HepG2 (cell line): Measurements from ENCODE around the gene RIPOR3. TPM values are rescaled to one million over a fixed set of nuclear protein-coding genes. Genes with fewer than 3 reads are reported as not detected.

ENCODE experiments used
- CC2D1A ChIP-seq: sonication (generic); formaldehyde crosslinking; IDR thresholded peaks from 2 replicates; pipeline ENCODE4 v1.8.1; 2023; ENCODE audit warnings: mild to moderate bottlenecking, missing genetic modification reagents
- CREB1 ChIP-seq, 2 experiments: fragments of 450-650 bp in 1 of 2; IDR thresholded peaks; 2 replicates each; pipeline ENCODE4 v1.6.1; 2016 to 2017; ENCODE audit warnings: control low read depth in 1 of 2, mild to moderate bottlenecking in 1 of 2, missing compliant biosample characterization in 1 of 2, missing genetic modification characterization in 1 of 2
- FOXP4 ChIP-seq: sonication (generic); formaldehyde crosslinking; IDR thresholded peaks from 2 replicates; pipeline ENCODE4 v1.4.0; 2020; ENCODE audit warnings: missing genetic modification reagents
- GLMP ChIP-seq: sonication (generic); formaldehyde crosslinking; IDR thresholded peaks from 2 replicates; pipeline ENCODE4 v1.9.0; 2021; ENCODE audit warnings: missing genetic modification reagents, mild to moderate bottlenecking, borderline replicate concordance
- IRF2 ChIP-seq: IDR thresholded peaks from 2 replicates; pipeline ENCODE4 v1.6.1; 2018; ENCODE audit warnings: missing genetic modification reagents, missing compliant biosample characterization
- ISL2 ChIP-seq: sonication (generic); formaldehyde crosslinking; IDR thresholded peaks from 2 replicates; pipeline ENCODE4 v1.5.0; 2020; ENCODE audit warnings: missing genetic modification reagents
- KAT7 ChIP-seq: IDR thresholded peaks from 2 replicates; pipeline ENCODE4 v1.6.1; 2018; ENCODE audit warnings: borderline replicate concordance, missing compliant biosample characterization
- MLLT10 ChIP-seq: sonication (generic); formaldehyde crosslinking; IDR thresholded peaks from 2 replicates; pipeline ENCODE4 v1.4.0; 2020; ENCODE audit warnings: missing genetic modification reagents
- PAX8 ChIP-seq: sonication (generic); formaldehyde crosslinking; IDR thresholded peaks from 2 replicates; pipeline ENCODE4 v1.8.0; 2022; ENCODE audit warnings: mild to moderate bottlenecking, missing genetic modification reagents, borderline replicate concordance
- RXRA ChIP-seq: sonication (generic); formaldehyde crosslinking; IDR thresholded peaks from 2 replicates; pipeline ENCODE4 v1.5.1; 2020; ENCODE audit warnings: missing genetic modification reagents
- SYNCRIP ChIP-seq: fragments of 200-400 bp; formaldehyde crosslinking; IDR thresholded peaks from 2 replicates; pipeline ENCODE4 v1.6.1; 2018; ENCODE audit warnings: mild to moderate bottlenecking, low read depth, low read length; ENCODE audit not compliant: insufficient read depth
- TAF15 ChIP-seq: fragments of 200-400 bp; formaldehyde crosslinking; IDR thresholded peaks from one replicate; pipeline ENCODE4 v1.6.1; 2018; ENCODE audit warnings: mild to moderate bottlenecking, low read depth, low read length; ENCODE audit not compliant: poor library complexity, severe bottlenecking
- ZMAT3 ChIP-seq: sonication (generic); formaldehyde crosslinking; conservative IDR thresholded peaks from 2 replicates; pipeline ENCODE4 v1.7.0; 2021; ENCODE audit warnings: missing genetic modification reagents
- ZMAT5 ChIP-seq: sonication (generic); formaldehyde crosslinking; IDR thresholded peaks from 2 replicates; pipeline ENCODE4 v1.5.0; 2020; ENCODE audit warnings: mild to moderate bottlenecking, low read depth, missing genetic modification reagents, borderline replicate concordance
- ZNF180 ChIP-seq: sonication (generic); formaldehyde crosslinking; IDR thresholded peaks from 2 replicates; pipeline ENCODE4 v1.4.0; 2020; ENCODE audit warnings: low read depth, missing genetic modification reagents, borderline replicate concordance
- ZNF513 ChIP-seq: sonication (generic); formaldehyde crosslinking; conservative IDR thresholded peaks from 2 replicates; pipeline ENCODE4 v1.5.0; 2020; ENCODE audit warnings: missing genetic modification reagents
- ZNF629 ChIP-seq: sonication (generic); formaldehyde crosslinking; conservative IDR thresholded peaks from 2 replicates; pipeline ENCODE4 v1.5.0; 2020; ENCODE audit warnings: missing genetic modification reagents
- ZNF768 ChIP-seq: sonication (generic); formaldehyde crosslinking; IDR thresholded peaks from 2 replicates; pipeline ENCODE4 v1.4.0; 2020; ENCODE audit warnings: missing genetic modification reagents
- ZNF790 ChIP-seq: sonication (generic); formaldehyde crosslinking; IDR thresholded peaks from 2 replicates; pipeline ENCODE4 v1.8.0; 2022; ENCODE audit warnings: missing genetic modification reagents, mild to moderate bottlenecking, borderline replicate concordance
- polyA plus RNA-seq, 8 experiments: library from polyadenylated mRNA; depleted of rRNA in 3 of 8; stranded (reverse) in 7 of 8; unstranded in 1 of 8; fragments of >200 nt; fragmentation: Illumina TruSeq in 4 of 8; extraction: Trizol in 4 of 8; gene quantifications; 2 replicates each; pipeline versions ENCODE4 v1.2.1 to v1.2.3, GENCODE V29; 2011 to 2016; ENCODE audit warnings: low read depth in 4 of 8, missing spikeins in 1 of 8, mixed read lengths in 1 of 8; ENCODE audit not compliant: insufficient read depth in 1 of 8
- total RNA-seq, 5 experiments: library from RNA; depleted of rRNA; stranded (reverse); fragments of >200 nt; fragmentation: Illumina TruSeq; extraction: Trizol; gene quantifications; 2 replicates each; pipeline ENCODE4 v1.2.3, GENCODE V29; 2016; ENCODE audit warnings: low read depth in 1 of 5
- TF ChIP-seq, protein P1 (sequence below): sonication (generic); formaldehyde crosslinking; IDR thresholded peaks from 2 replicates; pipeline ENCODE4 v1.8.0; 2022; ENCODE audit warnings: missing genetic modification reagents, mild to moderate bottlenecking, moderate library complexity, borderline replicate concordance
- TF ChIP-seq, protein P2 (sequence below): sonication (generic); formaldehyde crosslinking; IDR thresholded peaks from 2 replicates; pipeline ENCODE4 v1.8.0; 2022; ENCODE audit warnings: mild to moderate bottlenecking, missing genetic modification reagents, borderline replicate concordance

RIPOR3 gene
- total and polyA plus RNA-seq, 2 of the 13 experiments (the other 11 are each of a cell fraction or from before 2014, with no cell fraction given) = 0.18 TPM; not detected in 1

GRCh38 chr20:50710492-50711063 lies 19.2 kb upstream of the RIPOR3 start (continued):
- peak; percentile 40; the same call in 1 of the 2 replicates for TF ChIP-seq FOXP4
- no peak for TF ChIP-seq ZNF790
- no peak for TF ChIP-seq CC2D1A (CRISPR knock-in tag)
- peak; percentile 40; the same call in 1 of the 2 replicates for TF ChIP-seq ZNF629 (CRISPR knock-in tag)
- TF ChIP-seq, protein P1, sequence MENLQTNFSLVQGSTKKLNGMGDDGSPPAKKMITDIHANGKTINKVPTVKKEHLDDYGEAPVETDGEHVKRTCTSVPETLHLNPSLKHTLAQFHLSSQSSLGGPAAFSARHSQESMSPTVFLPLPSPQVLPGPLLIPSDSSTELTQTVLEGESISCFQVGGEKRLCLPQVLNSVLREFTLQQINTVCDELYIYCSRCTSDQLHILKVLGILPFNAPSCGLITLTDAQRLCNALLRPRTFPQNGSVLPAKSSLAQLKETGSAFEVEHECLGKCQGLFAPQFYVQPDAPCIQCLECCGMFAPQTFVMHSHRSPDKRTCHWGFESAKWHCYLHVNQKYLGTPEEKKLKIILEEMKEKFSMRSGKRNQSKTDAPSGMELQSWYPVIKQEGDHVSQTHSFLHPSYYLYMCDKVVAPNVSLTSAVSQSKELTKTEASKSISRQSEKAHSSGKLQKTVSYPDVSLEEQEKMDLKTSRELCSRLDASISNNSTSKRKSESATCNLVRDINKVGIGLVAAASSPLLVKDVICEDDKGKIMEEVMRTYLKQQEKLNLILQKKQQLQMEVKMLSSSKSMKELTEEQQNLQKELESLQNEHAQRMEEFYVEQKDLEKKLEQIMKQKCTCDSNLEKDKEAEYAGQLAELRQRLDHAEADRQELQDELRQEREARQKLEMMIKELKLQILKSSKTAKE = 0 out of 2 replicates have a peak, but pooled peaks have one; percentile 41
- 0 out of 2 replicates have a peak, but pooled peaks have one; percentile 27 for TF ChIP-seq IRF2 (CRISPR knock-in tag)
- TF ChIP-seq ZNF180 = no peak
- TF ChIP-seq ZNF768 (CRISPR knock-in tag) = no peak
- peak; percentile 55; the same call in 1 of the 2 replicates for TF ChIP-seq RXRA
- TF ChIP-seq SYNCRIP = no peak
- TF ChIP-seq CREB1 (IDR thresholded peaks at IDR 0.05) = no peak
- TF ChIP-seq CREB1 (CRISPR knock-in tag; IDR thresholded peaks at IDR 0.05) = no peak
- no peak for TF ChIP-seq TAF15
- no peak for TF ChIP-seq PAX8
- TF ChIP-seq KAT7 (CRISPR knock-in tag) = no peak; the same call in 1 of the 2 replicates
- no peak for TF ChIP-seq ZNF513 (CRISPR knock-in tag)
- TF ChIP-seq, protein P2, sequence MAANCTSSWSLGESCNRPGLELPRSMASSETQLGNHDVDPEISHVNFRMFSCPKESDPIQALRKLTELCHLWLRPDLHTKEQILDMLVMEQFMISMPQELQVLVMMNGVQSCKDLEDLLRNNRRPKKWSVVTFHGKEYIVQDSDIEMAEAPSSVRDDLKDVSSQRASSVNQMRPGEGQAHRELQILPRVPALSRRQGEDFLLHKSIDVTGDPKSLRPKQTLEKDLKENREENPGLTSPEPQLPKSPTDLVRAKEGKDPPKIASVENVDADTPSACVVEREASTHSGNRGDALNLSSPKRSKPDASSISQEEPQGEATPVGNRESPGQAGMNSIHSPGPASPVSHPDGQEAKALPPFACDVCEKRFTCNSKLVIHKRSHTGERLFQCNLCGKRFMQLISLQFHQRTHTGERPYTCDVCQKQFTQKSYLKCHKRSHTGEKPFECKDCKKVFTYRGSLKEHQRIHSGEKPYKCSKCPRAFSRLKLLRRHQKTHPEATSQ = no peak
- TF ChIP-seq ZMAT5 (CRISPR knock-in tag) = no peak
- TF ChIP-seq ISL2 (CRISPR knock-in tag) = no peak
- no peak for TF ChIP-seq GLMP
- TF ChIP-seq MLLT10 (CRISPR knock-in tag) = no peak
- TF ChIP-seq ZMAT3 (CRISPR knock-in tag) = no peak
